ENCODE results near the gene EPHA6. TPM values are rescaled to one million over a fixed set of nuclear protein-coding genes. Genes with fewer than 3 reads are reported as not detected.

Gene EPHA6
- total RNA-seq, 1 experiment from 2014 or later = 1.2 TPM

DNA sequence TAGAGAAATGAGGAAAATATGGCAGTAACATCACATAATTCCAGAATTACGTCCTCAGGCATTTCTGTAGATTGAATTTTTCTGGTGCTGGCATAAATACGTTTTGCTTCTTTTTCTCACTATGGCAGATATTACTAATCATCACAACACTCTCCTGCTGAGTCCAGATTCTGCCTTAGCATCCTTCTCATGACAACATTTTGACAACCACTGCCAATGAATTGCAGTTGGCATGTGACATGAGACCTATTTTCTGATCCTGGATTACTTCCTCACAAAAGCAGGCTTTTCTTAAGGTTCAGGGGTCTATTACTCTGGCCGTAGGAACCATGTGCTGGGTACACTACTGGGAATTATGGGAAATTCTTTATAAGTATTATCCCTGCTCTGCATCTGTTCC is 927.6 kb downstream of the EPHA6 start:
- Histone ChIP-seq H3K27ac (no peak overlapping the region), H3K79me2 (ENCODE audit: low read depth) (no peaks in the 10 kb centered on the region), H4K20me1 (ENCODE audit: insufficient read depth) (no peaks in the 10 kb centered on the region), H2AFZ (no peak overlapping the region), H3K36me3 (ENCODE audit: low read depth) (no peaks in the 10 kb centered on the region), H3K9me3 (ENCODE audit: insufficient read depth, low read depth) (no peaks in the 10 kb centered on the region), H3K4me2 (no peak overlapping the region), H3F3A (ENCODE audit: insufficient read depth, low read depth) (no peaks in the 10 kb centered on the region), H3K27me3 (ENCODE audit: insufficient read depth, low read depth) (no peaks in the 10 kb centered on the region), H3K4me1 (replicated peaks; ENCODE audit: insufficient read depth) (no peaks in the 10 kb centered on the region), H3K4me3 (no peak overlapping the region), H3K9me2 (ENCODE audit: insufficient read depth) (no peaks in the 10 kb centered on the region)
- no peak for DNase-seq
- CTCF ChIA-PET = no interaction called here
- intact Hi-C loops (cut with micrococcal nuclease; ENCODE audit: unreplicated experiment) = no loop called here
- BruUV-seq (replicated peaks) = no TSS peak
- POLR2A ChIA-PET (ENCODE audit: unreplicated experiment) = no interaction called here
- no peak for TF ChIP-seq EZH2 (IDR thresholded peaks at IDR 0.05; ENCODE audit: low read depth)
- TF ChIP-seq, protein P1, sequence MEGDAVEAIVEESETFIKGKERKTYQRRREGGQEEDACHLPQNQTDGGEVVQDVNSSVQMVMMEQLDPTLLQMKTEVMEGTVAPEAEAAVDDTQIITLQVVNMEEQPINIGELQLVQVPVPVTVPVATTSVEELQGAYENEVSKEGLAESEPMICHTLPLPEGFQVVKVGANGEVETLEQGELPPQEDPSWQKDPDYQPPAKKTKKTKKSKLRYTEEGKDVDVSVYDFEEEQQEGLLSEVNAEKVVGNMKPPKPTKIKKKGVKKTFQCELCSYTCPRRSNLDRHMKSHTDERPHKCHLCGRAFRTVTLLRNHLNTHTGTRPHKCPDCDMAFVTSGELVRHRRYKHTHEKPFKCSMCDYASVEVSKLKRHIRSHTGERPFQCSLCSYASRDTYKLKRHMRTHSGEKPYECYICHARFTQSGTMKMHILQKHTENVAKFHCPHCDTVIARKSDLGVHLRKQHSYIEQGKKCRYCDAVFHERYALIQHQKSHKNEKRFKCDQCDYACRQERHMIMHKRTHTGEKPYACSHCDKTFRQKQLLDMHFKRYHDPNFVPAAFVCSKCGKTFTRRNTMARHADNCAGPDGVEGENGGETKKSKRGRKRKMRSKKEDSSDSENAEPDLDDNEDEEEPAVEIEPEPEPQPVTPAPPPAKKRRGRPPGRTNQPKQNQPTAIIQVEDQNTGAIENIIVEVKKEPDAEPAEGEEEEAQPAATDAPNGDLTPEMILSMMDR (conservative IDR thresholded peaks at IDR 0.05) = no peak

DNA sequence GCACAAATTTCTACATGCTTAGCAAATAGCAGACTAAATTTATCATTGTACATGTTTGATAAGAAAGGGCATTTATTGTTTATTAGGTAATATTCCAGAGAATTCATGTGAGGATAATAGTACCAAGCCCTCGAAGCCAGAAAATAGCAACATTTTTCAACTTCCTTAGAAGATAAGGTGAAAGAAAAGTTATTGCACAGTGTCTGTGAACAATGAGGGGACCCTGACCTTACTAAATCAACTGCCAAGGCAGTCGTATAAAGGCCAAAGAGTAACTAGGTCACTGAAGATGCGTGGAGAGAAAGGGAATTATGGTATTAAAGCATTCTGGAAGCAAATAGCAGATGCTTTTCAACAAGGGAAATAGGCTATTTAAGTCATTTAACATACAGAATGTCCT is 929.9 kb downstream of the EPHA6 start:
- ChIA-PET POLR2A (ENCODE audit: unreplicated experiment) (no interaction called here), CTCF (no interaction called here)
- H3K27ac ChIP-seq = no peak overlapping the region
- DNase-seq = no peak
- no peaks in the 10 kb centered on the region for H3K9me3 ChIP-seq (ENCODE audit: insufficient read depth, low read depth)
- H3K36me3 ChIP-seq (ENCODE audit: low read depth) = no peaks in the 10 kb centered on the region
- H3K9me2 ChIP-seq (ENCODE audit: insufficient read depth) = no peaks in the 10 kb centered on the region; the same call in 1 of the 2 replicates
- H3F3A ChIP-seq (ENCODE audit: insufficient read depth, low read depth) = no peaks in the 10 kb centered on the region
- no peaks in the 10 kb centered on the region for H3K79me2 ChIP-seq (ENCODE audit: low read depth)
- TF ChIP-seq EZH2 (IDR thresholded peaks at IDR 0.05; ENCODE audit: low read depth) = no peak
- TF ChIP-seq, protein P1 (conservative IDR thresholded peaks at IDR 0.05) = no peak
- H4K20me1 ChIP-seq (ENCODE audit: insufficient read depth) = no peaks in the 10 kb centered on the region
- intact Hi-C loops (cut with micrococcal nuclease; ENCODE audit: unreplicated experiment) = no loop called here
- no TSS peak for BruUV-seq (replicated peaks)
- no peaks in the 10 kb centered on the region for H3K4me1 ChIP-seq (replicated peaks; ENCODE audit: insufficient read depth)
- H2AFZ ChIP-seq = no peak overlapping the region
- H3K27me3 ChIP-seq (ENCODE audit: insufficient read depth, low read depth) = no peaks in the 10 kb centered on the region
- no peak overlapping the region for H3K4me3 ChIP-seq
- no peak overlapping the region for H3K4me2 ChIP-seq

DNA sequence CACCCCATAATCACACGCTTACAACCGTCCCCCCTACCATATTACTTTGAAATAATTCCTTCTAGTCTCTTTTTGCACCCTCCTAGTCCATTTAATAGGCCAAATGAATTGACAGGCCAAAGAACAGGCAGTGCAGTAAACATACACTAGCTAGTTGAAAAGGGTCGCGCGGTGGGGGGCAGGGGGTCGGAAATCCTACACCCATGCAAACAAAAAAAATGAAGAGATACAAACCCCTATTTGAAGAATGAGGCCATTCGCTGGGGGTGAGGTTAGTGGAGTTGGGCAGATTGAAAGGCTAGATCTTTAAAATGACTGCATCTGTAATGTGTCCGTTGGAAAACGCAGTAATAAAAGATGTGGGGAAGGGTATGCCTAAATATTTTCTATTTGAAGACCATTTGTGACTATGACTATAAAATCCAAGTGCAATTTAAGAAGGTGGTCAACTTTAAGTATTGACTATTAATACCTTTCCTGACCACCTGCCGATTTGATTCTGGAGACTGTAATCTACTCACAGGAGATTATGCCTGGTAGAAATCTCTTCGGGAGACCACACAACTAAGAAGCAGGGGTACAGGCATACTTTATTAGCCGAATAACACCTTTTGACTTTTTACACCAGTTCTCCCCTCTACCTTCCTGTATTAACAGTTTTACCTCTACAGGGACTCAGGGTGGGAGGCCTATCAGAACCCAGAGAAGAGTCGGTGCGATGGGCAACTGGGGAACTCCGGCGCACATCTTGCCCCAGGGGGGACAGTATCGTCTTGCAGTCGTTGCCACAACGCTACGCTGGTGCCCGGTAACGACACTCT is 949.4 kb downstream of the EPHA6 start:
- intact Hi-C loops (cut with micrococcal nuclease; ENCODE audit: unreplicated experiment) = loop anchor here (1.0 kb wide), 1 partner anchor 208 kb away; no protein-coding TSS in a partner anchor
- no peaks in the 10 kb centered on the region; the same call in 1 of the 2 replicates for H3K9me2 ChIP-seq (ENCODE audit: insufficient read depth)
- peaks cover 3% of the 10 kb centered on the region; the same call in 1 of the 2 replicates for H3K9me3 ChIP-seq (ENCODE audit: insufficient read depth, low read depth)
- H2AFZ ChIP-seq = peak overlapping the region; percentile 99
- ChIA-PET POLR2A (ENCODE audit: unreplicated experiment) (interaction anchor here (0.6 kb wide), 1 partner anchor 728 kb away, joined by 4 read pairs; no protein-coding TSS in a partner anchor), CTCF (interaction anchor here (1.0 kb wide), 3 partner anchors 45 to 258 kb away, joined by 3 read pairs; partner anchors contain the start of gene CRYBG3)
- H3K4me2 ChIP-seq = peak overlapping the region; percentile 86
- no peaks in the 10 kb centered on the region for H4K20me1 ChIP-seq (ENCODE audit: insufficient read depth)
- DNase-seq = no peak
- H3K4me1 ChIP-seq (replicated peaks; ENCODE audit: insufficient read depth) = peaks cover 22% of the 10 kb centered on the region
- peak overlapping the region; percentile 28 for H3K27ac ChIP-seq
- peak overlapping the region; percentile 69 for H3K4me3 ChIP-seq
- H3K79me2 ChIP-seq (ENCODE audit: low read depth) = peaks cover 19% of the 10 kb centered on the region
- peaks cover 12% of the 10 kb centered on the region; the same call in 1 of the 2 replicates for H3F3A ChIP-seq (ENCODE audit: insufficient read depth, low read depth)
- no peaks in the 10 kb centered on the region for H3K36me3 ChIP-seq (ENCODE audit: low read depth)
- no peaks in the 10 kb centered on the region for H3K27me3 ChIP-seq (ENCODE audit: insufficient read depth, low read depth)
- BruUV-seq (replicated peaks) = TSS peak; percentile 82
- no peak for TF ChIP-seq EZH2 (IDR thresholded peaks at IDR 0.05; ENCODE audit: low read depth)
- TF ChIP-seq, protein P1 (conservative IDR thresholded peaks at IDR 0.05) = no peak
